ENCODE measurements around the gene ANKHD1. TPM values are rescaled to one million over a fixed set of nuclear protein-coding genes. Genes with fewer than 3 reads are reported as not detected.
A peak's percentile ranks its signal among the peaks of the same experiment; 100 is the strongest.

Gene ANKHD1, protein sequence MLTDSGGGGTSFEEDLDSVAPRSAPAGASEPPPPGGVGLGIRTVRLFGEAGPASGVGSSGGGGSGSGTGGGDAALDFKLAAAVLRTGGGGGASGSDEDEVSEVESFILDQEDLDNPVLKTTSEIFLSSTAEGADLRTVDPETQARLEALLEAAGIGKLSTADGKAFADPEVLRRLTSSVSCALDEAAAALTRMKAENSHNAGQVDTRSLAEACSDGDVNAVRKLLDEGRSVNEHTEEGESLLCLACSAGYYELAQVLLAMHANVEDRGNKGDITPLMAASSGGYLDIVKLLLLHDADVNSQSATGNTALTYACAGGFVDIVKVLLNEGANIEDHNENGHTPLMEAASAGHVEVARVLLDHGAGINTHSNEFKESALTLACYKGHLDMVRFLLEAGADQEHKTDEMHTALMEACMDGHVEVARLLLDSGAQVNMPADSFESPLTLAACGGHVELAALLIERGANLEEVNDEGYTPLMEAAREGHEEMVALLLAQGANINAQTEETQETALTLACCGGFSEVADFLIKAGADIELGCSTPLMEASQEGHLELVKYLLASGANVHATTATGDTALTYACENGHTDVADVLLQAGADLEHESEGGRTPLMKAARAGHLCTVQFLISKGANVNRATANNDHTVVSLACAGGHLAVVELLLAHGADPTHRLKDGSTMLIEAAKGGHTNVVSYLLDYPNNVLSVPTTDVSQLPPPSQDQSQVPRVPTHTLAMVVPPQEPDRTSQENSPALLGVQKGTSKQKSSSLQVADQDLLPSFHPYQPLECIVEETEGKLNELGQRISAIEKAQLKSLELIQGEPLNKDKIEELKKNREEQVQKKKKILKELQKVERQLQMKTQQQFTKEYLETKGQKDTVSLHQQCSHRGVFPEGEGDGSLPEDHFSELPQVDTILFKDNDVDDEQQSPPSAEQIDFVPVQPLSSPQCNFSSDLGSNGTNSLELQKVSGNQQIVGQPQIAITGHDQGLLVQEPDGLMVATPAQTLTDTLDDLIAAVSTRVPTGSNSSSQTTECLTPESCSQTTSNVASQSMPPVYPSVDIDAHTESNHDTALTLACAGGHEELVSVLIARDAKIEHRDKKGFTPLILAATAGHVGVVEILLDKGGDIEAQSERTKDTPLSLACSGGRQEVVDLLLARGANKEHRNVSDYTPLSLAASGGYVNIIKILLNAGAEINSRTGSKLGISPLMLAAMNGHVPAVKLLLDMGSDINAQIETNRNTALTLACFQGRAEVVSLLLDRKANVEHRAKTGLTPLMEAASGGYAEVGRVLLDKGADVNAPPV (N-terminal part only)
- total RNA-seq, result 39.2 and 47.0 TPM in 2 replicates

DNA sequence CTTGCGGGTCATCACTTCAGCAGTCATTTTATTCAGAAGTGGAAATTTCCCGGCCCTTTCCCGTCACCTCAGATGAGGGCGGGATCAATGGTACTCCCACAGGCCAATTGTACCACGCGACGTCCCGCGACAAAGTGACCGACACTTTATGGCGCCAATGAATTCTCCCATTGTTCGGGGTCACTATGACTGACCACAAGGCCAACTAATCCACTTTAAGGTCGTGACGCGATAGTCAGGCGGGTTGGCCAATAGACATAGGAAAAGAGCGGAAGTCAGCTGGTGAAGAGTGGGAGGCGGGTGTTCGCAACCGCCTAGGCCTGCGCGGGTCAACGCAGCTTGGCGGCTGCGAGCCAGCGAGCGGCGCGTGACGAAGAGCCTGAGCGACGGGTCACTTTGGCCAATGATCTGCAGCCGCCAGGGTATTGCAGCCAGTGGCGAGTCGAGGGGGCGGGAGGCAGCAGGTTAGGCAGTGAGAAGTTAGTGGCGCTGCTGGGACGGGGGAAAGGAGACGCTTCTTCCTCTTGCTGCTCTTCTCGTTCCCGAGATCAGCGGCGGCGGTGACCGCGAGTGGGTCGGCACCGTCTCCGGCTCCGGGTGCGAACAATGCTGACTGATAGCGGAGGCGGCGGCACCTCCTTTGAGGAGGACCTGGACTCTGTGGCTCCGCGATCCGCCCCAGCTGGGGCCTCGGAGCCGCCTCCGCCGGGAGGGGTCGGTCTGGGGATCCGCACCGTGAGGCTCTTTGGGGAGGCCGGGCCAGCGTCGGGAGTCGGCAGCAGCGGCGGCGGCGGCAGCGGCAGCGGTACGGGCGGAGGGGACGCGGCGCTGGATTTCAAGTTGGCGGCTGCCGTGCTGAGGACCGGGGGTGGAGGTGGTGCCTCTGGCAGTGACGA lies at the start of gene ANKHD1:
Gene ANKHD1 (plus strand): TSS at position 472 of the 896 bp plus-strand sequence. CDS start 135 bp downstream, at position 607.
- peak; percentile 100 for DNase-seq (ENCODE audit: low read depth in 2 of 2)

DNA sequence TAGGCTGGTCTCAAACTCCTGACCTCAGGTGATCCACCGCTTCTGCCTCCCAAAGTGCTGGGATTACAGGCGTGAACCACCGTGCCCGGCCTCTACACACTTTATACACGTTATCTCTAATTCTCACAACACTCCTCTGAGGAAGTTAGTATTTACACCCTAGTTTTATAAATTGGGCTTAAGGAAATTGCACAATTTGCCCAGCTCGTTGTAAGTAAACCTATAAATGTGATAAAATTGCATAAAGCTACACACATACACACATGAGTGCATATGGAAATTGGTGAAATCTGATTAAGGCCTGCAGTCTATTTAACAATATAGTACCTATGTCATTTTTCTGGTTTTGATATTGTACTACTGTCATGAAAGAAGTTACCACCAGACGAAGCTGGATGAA lies 46.1 kb upstream of the ANKHD1 start:
- DNase-seq (ENCODE audit: low read depth in 2 of 2), result no peak

GRCh38 chr5:140356853-140357725 lies 44.5 kb upstream of the ANKHD1 start:
- DNase-seq (ENCODE audit: low read depth in 2 of 2), result no peak

DNA sequence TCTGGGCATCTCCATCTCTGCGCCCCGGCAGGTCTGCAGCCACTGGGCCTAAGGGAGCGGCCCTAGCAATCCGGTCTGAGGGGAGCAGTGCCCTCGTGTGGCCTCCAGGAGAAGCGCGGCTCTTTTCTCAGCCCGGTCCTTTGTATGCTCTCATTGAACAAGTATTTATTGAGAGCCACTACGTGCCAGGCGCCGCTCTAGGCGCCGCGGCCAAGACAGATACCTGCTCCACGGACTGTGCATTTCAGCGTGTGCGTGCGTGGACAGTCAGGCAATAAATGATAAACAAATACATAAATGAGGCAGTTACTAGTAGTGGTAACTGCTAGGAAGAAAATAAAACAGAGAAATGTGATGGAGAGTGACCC lies 43.9 kb upstream of the ANKHD1 start:
- peak; percentile 87 to 89 for DNase-seq (ENCODE audit: low read depth in 2 of 2)

DNA sequence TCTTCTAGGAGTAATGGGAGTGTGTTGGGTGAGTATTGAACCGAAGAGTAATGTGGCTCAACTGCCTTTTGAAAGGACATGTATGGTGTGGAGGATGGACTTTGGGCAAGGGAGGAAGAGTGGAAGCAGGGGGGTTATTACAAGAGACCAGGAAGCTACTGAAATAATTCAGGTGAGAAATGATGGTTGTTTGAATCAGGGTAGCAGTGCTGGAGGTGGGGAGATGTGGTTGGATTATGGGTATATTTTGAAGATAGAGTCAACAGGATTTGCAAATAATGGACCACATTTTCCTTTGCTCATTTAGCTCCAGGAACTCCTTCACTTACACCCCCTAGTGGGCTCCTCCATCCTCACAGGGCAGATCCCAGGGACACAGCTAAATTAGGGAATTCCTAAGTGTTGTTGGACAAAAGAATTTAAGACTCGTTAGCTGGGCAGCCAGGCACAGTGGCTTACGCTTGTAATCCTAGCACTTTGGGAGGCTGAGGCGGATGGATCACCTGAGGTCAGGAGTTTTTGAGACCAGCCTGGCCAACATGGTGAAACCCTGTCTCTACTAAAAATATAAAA lies 42.8 kb upstream of the ANKHD1 start:
- DNase-seq (ENCODE audit: low read depth in 2 of 2), result peak in 1 of 2 donors; percentile 52

- no peak for DNase-seq (ENCODE audit: low read depth in 2 of 2)
Measured at GRCh38 chr5:140360101-140360500, 41.5 kb upstream of the ANKHD1 start, which contains the start of gene SLC4A9. Gene SLC4A9, plus strand, starts transcription at chr5:140360194. Its CDS starts 43 bp downstream, at chr5:140360237.

DNA sequence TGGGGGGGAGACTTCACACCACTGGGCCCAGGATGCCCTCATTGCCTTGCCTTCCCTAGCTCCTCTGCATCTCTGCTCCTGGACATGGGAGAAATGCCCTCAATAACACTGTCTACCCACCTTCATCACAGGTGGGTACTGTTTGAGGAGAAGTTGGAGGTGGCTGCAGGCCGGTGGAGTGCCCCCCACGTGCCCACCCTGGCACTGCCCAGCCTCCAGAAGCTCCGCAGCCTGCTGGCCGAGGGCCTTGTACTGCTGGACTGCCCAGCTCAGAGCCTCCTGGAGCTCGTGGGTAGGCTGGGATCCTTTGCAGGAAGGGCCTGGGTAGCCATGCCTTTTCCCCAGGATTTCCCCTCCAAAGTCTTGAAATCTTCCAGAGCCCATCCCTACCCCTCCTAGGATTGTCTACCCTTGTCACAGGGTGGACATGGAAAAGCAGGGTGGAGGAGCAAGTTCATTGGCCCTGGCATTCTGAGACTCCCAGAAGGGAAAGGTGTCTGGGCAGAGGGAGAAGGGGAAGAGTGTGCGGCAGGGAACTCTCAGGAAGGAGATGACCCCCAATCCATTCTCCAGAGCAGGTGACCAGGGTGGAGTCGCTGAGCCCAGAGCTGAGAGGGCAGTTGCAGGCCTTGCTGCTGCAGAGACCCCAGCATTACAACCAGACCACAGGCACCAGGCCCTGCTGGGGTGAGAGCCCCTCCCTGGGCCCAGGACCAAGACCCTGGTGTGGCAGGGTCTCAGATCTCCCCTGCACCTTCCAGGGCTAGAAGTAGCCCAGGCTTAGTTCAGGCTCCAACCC lies 40.8 kb upstream of the ANKHD1 start:
- DNase-seq (ENCODE audit: low read depth in 2 of 2), result no peak

DNA sequence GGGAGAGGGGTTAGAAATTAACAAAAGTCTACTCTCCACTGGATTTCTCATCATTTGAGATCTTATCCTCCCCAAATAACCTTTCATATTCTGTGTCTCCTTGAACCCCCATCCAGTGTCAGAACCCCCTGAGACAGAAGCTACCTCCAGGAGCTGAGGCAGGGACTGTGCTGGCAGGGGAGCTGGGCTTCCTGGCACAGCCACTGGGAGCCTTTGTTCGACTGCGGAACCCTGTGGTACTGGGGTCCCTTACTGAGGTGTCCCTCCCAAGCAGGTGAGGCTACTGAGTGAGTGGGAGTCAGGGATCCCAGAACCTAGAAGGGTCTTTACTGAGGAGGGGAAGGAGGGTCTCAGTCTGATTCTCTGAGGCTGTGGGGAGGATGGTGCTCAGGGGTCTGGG lies 39.7 kb upstream of the ANKHD1 start:
- DNase-seq (ENCODE audit: low read depth in 2 of 2), result no peak

GRCh38 chr5:140362311-140362710 lies 39.3 kb upstream of the ANKHD1 start:
- DNase-seq (ENCODE audit: low read depth in 2 of 2), result no peak

DNA sequence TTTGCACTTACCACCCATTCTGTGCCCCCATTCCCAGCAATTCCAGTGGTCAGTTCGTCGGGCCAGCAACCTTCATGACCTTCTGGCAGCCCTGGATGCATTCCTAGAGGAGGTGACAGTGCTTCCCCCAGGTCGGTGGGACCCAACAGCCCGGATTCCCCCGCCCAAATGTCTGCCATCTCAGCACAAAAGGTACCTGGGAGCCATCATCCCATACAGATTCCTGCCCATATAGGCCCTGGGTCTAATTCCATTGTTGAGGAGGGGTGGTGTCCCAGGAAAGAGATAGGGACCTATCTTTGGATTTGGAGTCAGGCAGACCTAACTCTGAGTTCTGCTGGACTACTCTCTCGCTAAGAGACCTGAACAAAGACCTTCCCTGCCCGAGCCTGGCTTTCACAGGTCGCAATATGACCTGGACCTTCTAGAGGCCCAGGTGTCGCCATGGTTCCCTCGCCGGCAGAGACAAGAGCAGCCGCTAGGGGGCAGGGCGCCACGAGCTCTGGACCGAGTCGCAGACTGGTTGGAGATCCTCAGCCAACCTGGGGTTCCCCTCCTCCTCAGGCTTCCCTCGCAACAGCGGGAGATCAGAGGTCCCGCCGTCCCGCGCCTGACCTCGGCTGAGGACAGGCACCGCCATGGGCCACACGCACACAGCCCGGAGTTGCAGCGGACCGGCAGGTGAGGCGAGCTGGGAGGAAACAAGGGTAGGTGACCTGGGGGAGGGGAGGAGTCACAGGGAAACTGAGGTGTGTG lies 38.6 kb upstream of the ANKHD1 start:
- DNase-seq (ENCODE audit: low read depth in 2 of 2), result peak; percentile 69 to 73

DNA sequence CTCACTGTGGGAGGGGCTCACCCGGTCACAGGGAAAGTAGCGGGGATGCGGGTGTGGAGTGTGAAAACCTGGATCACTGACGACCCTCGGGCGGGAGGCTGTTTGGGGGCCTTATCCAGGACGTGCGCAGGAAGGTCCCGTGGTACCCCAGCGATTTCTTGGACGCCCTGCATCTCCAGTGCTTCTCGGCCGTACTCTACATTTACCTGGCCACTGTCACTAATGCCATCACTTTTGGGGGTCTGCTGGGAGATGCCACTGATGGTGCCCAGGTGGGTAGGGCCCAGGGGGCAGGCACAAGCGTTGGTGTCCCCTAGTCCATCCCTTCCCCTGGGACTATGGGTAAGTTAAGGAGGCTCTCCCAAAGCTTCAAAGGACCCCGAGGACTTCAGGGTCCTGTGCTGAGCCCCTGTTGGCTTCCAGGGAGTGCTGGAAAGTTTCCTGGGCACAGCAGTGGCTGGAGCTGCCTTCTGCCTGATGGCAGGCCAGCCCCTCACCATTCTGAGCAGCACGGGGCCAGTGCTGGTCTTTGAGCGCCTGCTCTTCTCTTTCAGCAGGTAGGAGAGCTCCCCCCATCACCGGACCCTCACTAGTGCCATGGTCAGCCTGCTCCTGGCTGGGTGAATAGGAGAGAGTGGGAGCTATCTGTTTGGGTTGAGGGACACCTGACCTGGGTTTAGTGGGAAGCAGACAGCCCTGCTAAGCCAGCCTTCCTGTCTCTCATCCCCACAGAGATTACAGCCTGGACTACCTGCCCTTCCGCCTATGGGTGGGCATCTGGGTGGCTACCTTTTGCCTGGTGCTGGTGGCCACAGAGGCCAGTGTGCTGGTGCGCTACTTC lies 37.8 kb upstream of the ANKHD1 start:
- DNase-seq (ENCODE audit: low read depth in 2 of 2), result no peak

- no peak for DNase-seq (ENCODE audit: low read depth in 2 of 2)
Measured at GRCh38 chr5:140364472-140364765, 37.2 kb upstream of the ANKHD1 start.

GRCh38 chr5:140365282-140365681 lies 36.4 kb upstream of the ANKHD1 start:
- no peak for DNase-seq (ENCODE audit: low read depth in 2 of 2)

DNA sequence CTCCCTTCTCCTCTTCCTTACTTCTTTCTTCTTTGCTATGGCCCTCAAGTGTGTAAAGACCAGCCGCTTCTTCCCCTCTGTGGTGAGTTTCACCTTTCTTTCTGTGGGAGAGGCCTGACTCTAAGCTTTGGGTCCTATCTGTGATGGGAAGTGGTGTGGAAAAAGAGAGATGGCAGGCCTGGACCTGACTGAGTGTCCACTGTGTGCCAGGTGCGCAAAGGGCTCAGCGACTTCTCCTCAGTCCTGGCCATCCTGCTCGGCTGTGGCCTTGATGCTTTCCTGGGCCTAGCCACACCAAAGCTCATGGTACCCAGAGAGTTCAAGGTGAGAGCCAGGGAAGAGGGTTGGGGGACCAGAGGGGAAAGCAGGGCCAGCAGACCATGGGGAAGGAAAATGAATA lies 35.7 kb upstream of the ANKHD1 start:
- no peak for DNase-seq (ENCODE audit: low read depth in 2 of 2)

- DNase-seq (ENCODE audit: low read depth in 2 of 2), result no peak
Measured at GRCh38 chr5:140366589-140367255, 34.9 kb upstream of the ANKHD1 start.

DNA sequence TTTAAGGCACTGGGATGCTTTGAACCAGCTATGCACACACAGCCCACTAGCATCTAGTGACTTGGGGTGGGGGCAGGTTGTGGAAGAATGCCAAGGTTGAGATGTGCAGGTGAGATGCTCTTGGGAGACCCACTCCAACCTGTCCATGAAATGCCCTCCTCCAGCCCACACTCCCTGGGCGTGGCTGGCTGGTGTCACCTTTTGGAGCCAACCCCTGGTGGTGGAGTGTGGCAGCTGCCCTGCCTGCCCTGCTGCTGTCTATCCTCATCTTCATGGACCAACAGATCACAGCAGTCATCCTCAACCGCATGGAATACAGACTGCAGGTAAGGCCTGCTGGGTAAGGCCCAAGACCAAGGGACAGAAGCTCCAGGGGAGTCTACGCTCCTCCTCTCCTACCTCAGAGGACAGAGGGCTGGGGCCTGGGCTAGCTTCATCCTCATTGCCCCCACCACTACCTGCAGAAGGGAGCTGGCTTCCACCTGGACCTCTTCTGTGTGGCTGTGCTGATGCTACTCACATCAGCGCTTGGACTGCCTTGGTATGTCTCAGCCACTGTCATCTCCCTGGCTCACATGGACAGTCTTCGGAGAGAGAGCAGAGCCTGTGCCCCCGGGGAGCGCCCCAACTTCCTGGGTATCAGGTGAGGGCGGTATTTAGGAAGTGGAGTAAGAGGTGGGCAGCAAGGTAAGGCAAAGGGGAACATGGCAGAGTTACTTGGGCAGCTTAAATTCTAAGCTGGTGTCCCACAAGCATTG lies 34.2 kb upstream of the ANKHD1 start:
- no peak for DNase-seq (ENCODE audit: low read depth in 2 of 2)
